ENCODE data around the gene TMEM132D. TPM values are rescaled to one million over a fixed set of nuclear protein-coding genes. Genes with fewer than 3 reads are reported as not detected.

Gene TMEM132D
- total RNA-seq, 2 donors from 2014 or later, result 4.4 to 14.2 TPM

- Mint-ChIP-seq H3K36me3 (ENCODE audit: low read depth) (no peaks in the 10 kb centered on the region), H3K4me3 (no peak overlapping the region), H3K9me3 (no peaks in the 10 kb centered on the region), H3K4me1 (no peaks in the 10 kb centered on the region), H3K27me3 (ENCODE audit: insufficient read depth) (no peaks in the 10 kb centered on the region), H3K27ac (no peak overlapping the region)
- 88 to 100% methylated on average over 3 to 5 of the region's 5 CpGs for WGBS, 2 experiments (ENCODE audit: insufficient coverage in 1 of 2, insufficient read length in 1 of 2)
- no peak for DNase-seq
- no peak for TF ChIP-seq CTCF (conservative IDR thresholded peaks at IDR 0.05)
- no peak overlapping the region for H3K4me3 ChIP-seq (ENCODE audit: low read length)
- H3K27ac ChIP-seq (ENCODE audit: low read depth, low read length), result no peak overlapping the region
- no peaks in the 10 kb centered on the region for H3K36me3 ChIP-seq (ENCODE audit: control insufficient read depth, insufficient read depth, low read length)
- H3K4me1 ChIP-seq (ENCODE audit: control insufficient read depth, insufficient read depth, low read length), result no peaks in the 10 kb centered on the region
- no peaks in the 10 kb centered on the region for H3K9me3 ChIP-seq (ENCODE audit: control insufficient read depth, low read length)
- no peak overlapping the region for H3K9ac ChIP-seq (ENCODE audit: extremely low read depth, low read length, poor library complexity, severe bottlenecking)
- no peaks in the 10 kb centered on the region for H3K27me3 ChIP-seq (ENCODE audit: control insufficient read depth, insufficient read depth, low read length, poor library complexity, severe bottlenecking)
Observed at GRCh38 chr12:129459886-129460285, 443.9 kb downstream of the TMEM132D start.

GRCh38 chr12:129446696-129447095 lies 457.1 kb downstream of the TMEM132D start:
- no peak overlapping the region for H3K27ac ChIP-seq (ENCODE audit: low read depth, low read length)
- peaks cover 8% of the 10 kb centered on the region for H3K4me1 ChIP-seq (ENCODE audit: control insufficient read depth, insufficient read depth, low read length)
- no peaks in the 10 kb centered on the region for H3K9me3 ChIP-seq (ENCODE audit: control insufficient read depth, low read length)
- no peak for DNase-seq
- no peaks in the 10 kb centered on the region for H3K36me3 ChIP-seq (ENCODE audit: control insufficient read depth, insufficient read depth, low read length)
- Mint-ChIP-seq H3K9me3 (no peaks in the 10 kb centered on the region), H3K4me1 (peaks cover 41% of the 10 kb centered on the region), H3K36me3 (ENCODE audit: low read depth) (no peaks in the 10 kb centered on the region), H3K27ac (no peak overlapping the region), H3K27me3 (ENCODE audit: insufficient read depth) (peaks cover 5% of the 10 kb centered on the region), H3K4me3 (no peak overlapping the region)
- TF ChIP-seq CTCF (conservative IDR thresholded peaks at IDR 0.05), result no peak
- H3K4me3 ChIP-seq (ENCODE audit: low read length), result no peak overlapping the region
- no peak overlapping the region for H3K9ac ChIP-seq (ENCODE audit: extremely low read depth, low read length, poor library complexity, severe bottlenecking)
- peaks cover 10% of the 10 kb centered on the region for H3K27me3 ChIP-seq (ENCODE audit: control insufficient read depth, insufficient read depth, low read length, poor library complexity, severe bottlenecking)
- WGBS, 2 experiments (ENCODE audit: insufficient coverage in 1 of 2, insufficient read length in 1 of 2), result 88 to 95% methylated on average over 5 to 6 of the region's 6 CpGs

DNA sequence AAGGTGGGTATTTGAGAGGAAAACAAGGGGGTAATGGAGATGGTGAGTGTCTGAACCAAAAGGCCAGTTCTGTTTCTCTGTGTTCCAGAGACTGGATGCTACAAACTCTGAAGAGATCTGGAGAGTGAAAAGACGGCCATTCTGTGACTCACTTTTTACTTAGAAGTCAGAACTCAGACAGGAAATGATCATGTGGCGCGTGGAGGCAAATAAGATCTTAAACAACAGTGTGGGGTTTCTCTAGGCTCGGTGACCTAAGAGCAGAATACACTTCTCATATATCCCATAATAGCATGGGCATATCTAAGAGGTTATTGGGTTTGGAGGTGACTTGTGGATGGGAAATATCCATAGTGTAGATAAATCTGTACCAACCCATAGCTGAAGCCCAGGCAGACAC lies 463.5 kb downstream of the TMEM132D start:
- WGBS, 2 experiments (ENCODE audit: insufficient coverage in 1 of 2, insufficient read length in 1 of 2), result 90 to 94% methylated on average over 1 to 3 of the region's 4 CpGs
- DNase-seq, result no peak
- Mint-ChIP-seq H3K27ac (no peak overlapping the region), H3K4me1 (no peaks in the 10 kb centered on the region), H3K9me3 (peaks cover 3% of the 10 kb centered on the region), H3K36me3 (ENCODE audit: low read depth) (peaks cover 6% of the 10 kb centered on the region), H3K4me3 (no peak overlapping the region), H3K27me3 (ENCODE audit: insufficient read depth) (peaks cover 2% of the 10 kb centered on the region)
- no peak for TF ChIP-seq CTCF (conservative IDR thresholded peaks at IDR 0.05)
- Histone ChIP-seq H3K27ac (ENCODE audit: low read depth, low read length) (no peak overlapping the region), H3K9ac (ENCODE audit: extremely low read depth, low read length, poor library complexity, severe bottlenecking) (no peak overlapping the region), H3K4me3 (ENCODE audit: low read length) (no peak overlapping the region), H3K36me3 (ENCODE audit: control insufficient read depth, insufficient read depth, low read length) (no peaks in the 10 kb centered on the region), H3K9me3 (ENCODE audit: control insufficient read depth, low read length) (no peaks in the 10 kb centered on the region), H3K27me3 (ENCODE audit: control insufficient read depth, insufficient read depth, low read length, poor library complexity, severe bottlenecking) (peaks cover 4% of the 10 kb centered on the region), H3K4me1 (ENCODE audit: control insufficient read depth, insufficient read depth, low read length) (no peaks in the 10 kb centered on the region)
